Measurements from ENCODE around the gene TRMT61A.

TRMT61A gene

DNA sequence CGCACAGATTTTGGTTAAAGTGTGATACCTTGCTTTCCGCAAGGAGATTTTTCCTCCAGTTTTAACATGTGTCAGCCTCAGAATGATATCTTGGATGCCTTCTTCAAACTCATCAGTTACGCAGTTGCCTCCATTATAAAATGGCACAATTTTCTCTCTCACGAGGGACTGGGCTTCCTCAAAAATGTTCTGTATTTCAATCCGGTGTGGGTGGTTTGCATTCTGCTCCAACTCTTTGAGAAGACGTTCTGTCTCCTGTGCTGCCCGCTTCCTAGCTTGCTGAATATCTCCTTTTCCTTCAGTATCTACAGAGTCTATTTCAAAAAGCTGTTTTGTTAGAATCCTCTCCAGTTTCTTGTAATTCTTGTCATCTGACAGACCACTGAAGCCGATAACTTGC is 31.7 kb downstream of the TRMT61A start:
- Histone ChIP-seq H4K20me1 (ENCODE audit: control insufficient read depth, insufficient read depth, low read depth, low read length) (peaks cover 38% of the 10 kb centered on the region), H3K4me3 (ENCODE audit: low read length) (peak overlapping the region; percentile 92), H3K9me3 (ENCODE audit: control insufficient read depth, insufficient read depth, low read length) (no peaks in the 10 kb centered on the region), H3K27ac (ENCODE audit: low read depth, low read length) (no peak overlapping the region), H3K36me3 (ENCODE audit: control insufficient read depth, low read length) (peaks cover 45% of the 10 kb centered on the region), H3K4me2 (ENCODE audit: low read length) (peak overlapping the region; percentile 95), H3K79me2 (ENCODE audit: control insufficient read depth, low read length) (peaks cover 95% of the 10 kb centered on the region), H3K27me3 (ENCODE audit: control insufficient read depth, low read length) (no peaks in the 10 kb centered on the region), H3K9me2 (replicated peaks; ENCODE audit: control insufficient read depth, low read length) (no peaks in the 10 kb centered on the region), H3F3A (ENCODE audit: control insufficient read depth, insufficient read depth) (peaks cover 17% of the 10 kb centered on the region), H3K4me1 (ENCODE audit: control insufficient read depth, low read length) (peaks cover 33% of the 10 kb centered on the region)
- TF ChIP-seq, protein P1, sequence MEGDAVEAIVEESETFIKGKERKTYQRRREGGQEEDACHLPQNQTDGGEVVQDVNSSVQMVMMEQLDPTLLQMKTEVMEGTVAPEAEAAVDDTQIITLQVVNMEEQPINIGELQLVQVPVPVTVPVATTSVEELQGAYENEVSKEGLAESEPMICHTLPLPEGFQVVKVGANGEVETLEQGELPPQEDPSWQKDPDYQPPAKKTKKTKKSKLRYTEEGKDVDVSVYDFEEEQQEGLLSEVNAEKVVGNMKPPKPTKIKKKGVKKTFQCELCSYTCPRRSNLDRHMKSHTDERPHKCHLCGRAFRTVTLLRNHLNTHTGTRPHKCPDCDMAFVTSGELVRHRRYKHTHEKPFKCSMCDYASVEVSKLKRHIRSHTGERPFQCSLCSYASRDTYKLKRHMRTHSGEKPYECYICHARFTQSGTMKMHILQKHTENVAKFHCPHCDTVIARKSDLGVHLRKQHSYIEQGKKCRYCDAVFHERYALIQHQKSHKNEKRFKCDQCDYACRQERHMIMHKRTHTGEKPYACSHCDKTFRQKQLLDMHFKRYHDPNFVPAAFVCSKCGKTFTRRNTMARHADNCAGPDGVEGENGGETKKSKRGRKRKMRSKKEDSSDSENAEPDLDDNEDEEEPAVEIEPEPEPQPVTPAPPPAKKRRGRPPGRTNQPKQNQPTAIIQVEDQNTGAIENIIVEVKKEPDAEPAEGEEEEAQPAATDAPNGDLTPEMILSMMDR (IDR thresholded peaks at IDR 0.05; ENCODE audit: low read depth, low read length, poor library complexity, severe bottlenecking): no peak
- no peak for TF ChIP-seq EZH2phosphoT487 (IDR thresholded peaks at IDR 0.05; ENCODE audit: borderline replicate concordance, low read length)

DNA sequence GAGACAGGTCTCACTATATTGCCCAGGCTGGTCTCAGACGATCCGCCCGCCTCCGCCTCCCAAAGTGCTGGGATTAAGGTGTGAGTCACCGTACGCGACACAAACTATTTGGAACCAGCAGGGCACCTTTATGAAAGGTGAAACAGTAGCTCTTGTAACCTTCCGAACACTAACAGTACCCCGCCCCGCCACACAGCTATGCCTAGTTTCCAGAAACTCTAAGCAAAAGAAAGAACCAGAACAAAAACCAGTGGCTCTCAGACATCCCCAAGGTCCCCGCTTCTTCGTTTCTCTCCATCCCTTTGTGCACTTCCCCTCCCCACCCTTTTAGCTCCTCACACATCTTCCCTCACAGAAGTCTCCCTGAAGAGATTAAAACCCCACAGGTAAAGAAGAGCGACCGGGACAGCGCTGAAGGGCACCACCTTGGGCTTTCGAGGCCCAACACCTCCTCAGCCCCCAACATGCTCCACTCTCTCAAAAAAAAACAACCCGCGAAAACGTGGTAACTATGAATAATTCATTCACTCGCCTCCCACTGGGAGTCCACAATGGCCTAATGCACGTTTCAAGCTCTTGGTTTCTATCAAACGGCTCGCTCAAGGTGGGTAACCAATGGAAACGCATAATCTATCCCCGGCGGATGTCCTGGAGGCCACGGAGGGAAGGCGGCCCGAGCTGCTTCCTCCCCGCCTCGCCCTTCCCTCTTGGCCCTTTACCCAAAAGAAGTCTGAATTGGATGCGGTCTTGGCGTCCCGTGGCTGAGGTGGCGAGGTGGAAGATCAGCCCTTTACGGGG is 32.6 kb downstream of the TRMT61A start:
- H3K36me3 ChIP-seq (ENCODE audit: control insufficient read depth, low read length): peaks cover 45% of the 10 kb centered on the region
- H3K9me3 ChIP-seq (ENCODE audit: control insufficient read depth, insufficient read depth, low read length): no peaks in the 10 kb centered on the region
- H3K4me1 ChIP-seq (ENCODE audit: control insufficient read depth, low read length): peaks cover 33% of the 10 kb centered on the region
- peak overlapping the region; percentile 92 for H3K4me3 ChIP-seq (ENCODE audit: low read length)
- H3K9me2 ChIP-seq (replicated peaks; ENCODE audit: control insufficient read depth, low read length): no peaks in the 10 kb centered on the region
- TF ChIP-seq, protein P1 (IDR thresholded peaks at IDR 0.05; ENCODE audit: low read depth, low read length, poor library complexity, severe bottlenecking): no peak
- no peak for TF ChIP-seq EZH2phosphoT487 (IDR thresholded peaks at IDR 0.05; ENCODE audit: borderline replicate concordance, low read length)
- H3F3A ChIP-seq (ENCODE audit: control insufficient read depth, insufficient read depth): peaks cover 15% of the 10 kb centered on the region
- peaks cover 38% of the 10 kb centered on the region for H4K20me1 ChIP-seq (ENCODE audit: control insufficient read depth, insufficient read depth, low read depth, low read length)
- H3K79me2 ChIP-seq (ENCODE audit: control insufficient read depth, low read length): peaks cover 97% of the 10 kb centered on the region
- peak overlapping the region; percentile 95 for H3K4me2 ChIP-seq (ENCODE audit: low read length)
- no peaks in the 10 kb centered on the region for H3K27me3 ChIP-seq (ENCODE audit: control insufficient read depth, low read length)
- H3K27ac ChIP-seq (ENCODE audit: low read depth, low read length): peak overlapping the region; percentile 58

DNA sequence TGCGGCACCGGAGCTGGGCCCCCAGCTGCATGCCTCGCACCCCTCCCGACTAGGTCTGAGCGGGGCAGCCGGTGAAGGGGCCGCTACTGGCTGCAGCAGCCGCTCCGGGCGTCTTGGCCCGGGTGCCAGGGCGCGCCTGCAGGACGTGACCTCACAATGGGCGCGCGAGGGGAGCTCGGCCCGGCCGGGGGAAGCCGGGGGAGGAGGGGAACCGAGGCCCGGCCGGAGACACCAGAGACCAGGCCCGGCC is 33.1 kb downstream of the TRMT61A start:
- peaks cover 42% of the 10 kb centered on the region for H3K36me3 ChIP-seq (ENCODE audit: control insufficient read depth, low read length)
- peaks cover 10% of the 10 kb centered on the region for H3F3A ChIP-seq (ENCODE audit: control insufficient read depth, insufficient read depth)
- peaks cover 96% of the 10 kb centered on the region for H3K79me2 ChIP-seq (ENCODE audit: control insufficient read depth, low read length)
- H4K20me1 ChIP-seq (ENCODE audit: control insufficient read depth, insufficient read depth, low read depth, low read length): peaks cover 35% of the 10 kb centered on the region
- no peak for TF ChIP-seq EZH2phosphoT487 (IDR thresholded peaks at IDR 0.05; ENCODE audit: borderline replicate concordance, low read length)
- TF ChIP-seq, protein P1 (IDR thresholded peaks at IDR 0.05; ENCODE audit: low read depth, low read length, poor library complexity, severe bottlenecking): no peak
- no peaks in the 10 kb centered on the region for H3K9me3 ChIP-seq (ENCODE audit: control insufficient read depth, insufficient read depth, low read length)
- peak overlapping the region; percentile 95 for H3K4me2 ChIP-seq (ENCODE audit: low read length)
- no peaks in the 10 kb centered on the region for H3K27me3 ChIP-seq (ENCODE audit: control insufficient read depth, low read length)
- H3K9me2 ChIP-seq (replicated peaks; ENCODE audit: control insufficient read depth, low read length): no peaks in the 10 kb centered on the region
- peak overlapping the region; percentile 92 for H3K4me3 ChIP-seq (ENCODE audit: low read length)
- H3K27ac ChIP-seq (ENCODE audit: low read depth, low read length): peak overlapping the region; percentile 58
- peaks cover 29% of the 10 kb centered on the region for H3K4me1 ChIP-seq (ENCODE audit: control insufficient read depth, low read length)
